CD4-positive, alpha-beta memory T cell (primary cell): ENCODE results near the gene NEAT1. TPM values are rescaled to one million over a fixed set of nuclear protein-coding genes. Genes with fewer than 3 reads are reported as not detected.
A peak's percentile ranks its signal among the peaks of the same experiment; 100 is the strongest.
"Not testable (repeated sequence)": the region's sequence is repeated elsewhere in the genome, so short reads cannot be mapped to it uniquely, and the experiment has no call there.

ENCODE experiments used
- CTCF ChIA-PET: fragments of 350-600 bp; sonication (Branson Sonifier 250); formaldehyde crosslinking; loops from one replicate; lab custom pipeline; 2021; ENCODE audit warnings: inconsistent platforms; ENCODE audit not compliant: partially characterized antibody; lab: Charles Lee
- POLR2A ChIA-PET: fragments of 350-600 bp; sonication (Branson Sonifier 250); formaldehyde crosslinking; loops from one replicate; lab custom pipeline; 2021; ENCODE audit not compliant: partially characterized antibody; lab: Charles Lee
- DNase-seq, 5 donors: peaks; one replicate each; pipeline versions ENCODE4 v3.0.0 to v3.0.0-alpha.2; 2020 to 2022; ENCODE audit warnings: mixed read lengths in 1 of 5
- H3K27ac ChIP-seq: one replicate; pipeline ENCODE4 v1.7.0; 2013; ENCODE audit warnings: low read depth, low read length
- H3K27me3 ChIP-seq: 2 replicates; pipeline ENCODE4 v1.7.0; 2013; ENCODE audit warnings: mild to moderate bottlenecking, low read length, moderate library complexity; ENCODE audit not compliant: insufficient read depth
- H3K36me3 ChIP-seq: 2 replicates; pipeline ENCODE4 v1.7.0; 2013; ENCODE audit warnings: mild to moderate bottlenecking, low read length, moderate library complexity; ENCODE audit not compliant: insufficient read depth
- H3K4me1 ChIP-seq: 2 replicates; pipeline ENCODE4 v1.7.0; 2013; ENCODE audit warnings: mild to moderate bottlenecking, low read length, moderate library complexity; ENCODE audit not compliant: insufficient read depth
- H3K4me3 ChIP-seq, 2 donors: one replicate each; pipeline ENCODE4 v1.7.0; 2013; ENCODE audit warnings: low read length in 2 of 2, mild to moderate bottlenecking in 1 of 2
- H3K9me3 ChIP-seq, 2 donors: one replicate each; pipeline ENCODE4 v1.7.0; 2013; ENCODE audit warnings: low read length in 2 of 2, control low read depth in 1 of 2; ENCODE audit not compliant: control insufficient read depth in 1 of 2
- H3K27ac Mint-ChIP-seq, 7 donors: one replicate each; pipeline ENCODE4 v1.8.0; 2020 to 2021; ENCODE audit warnings: mixed read lengths in 7 of 7, mild to moderate bottlenecking in 6 of 7, inconsistent platforms in 3 of 7, moderate library complexity in 3 of 7
- H3K27me3 Mint-ChIP-seq, 2 donors: one replicate each; pipeline ENCODE4 v1.8.0; 2020 to 2021; ENCODE audit warnings: mixed read lengths in 2 of 2
- H3K36me3 Mint-ChIP-seq, 2 donors: one replicate each; pipeline ENCODE4 v1.8.0; 2020 to 2021; ENCODE audit warnings: mixed read lengths in 2 of 2, inconsistent platforms in 1 of 2, mild to moderate bottlenecking in 1 of 2
- H3K4me1 Mint-ChIP-seq, 4 donors: one replicate each; pipeline ENCODE4 v1.8.0; 2020 to 2021; ENCODE audit warnings: mixed read lengths in 4 of 4, mild to moderate bottlenecking in 1 of 4
- H3K4me3 Mint-ChIP-seq, 8 donors: one replicate each; pipeline ENCODE4 v1.8.0; 2020 to 2021; ENCODE audit warnings: mixed read lengths in 8 of 8, mild to moderate bottlenecking in 7 of 8, moderate library complexity in 6 of 8, inconsistent platforms in 3 of 8
- H3K9me3 Mint-ChIP-seq, 8 donors: one replicate each; pipeline ENCODE4 v1.8.0; 2020 to 2021; ENCODE audit warnings: mixed read lengths in 8 of 8, mild to moderate bottlenecking in 5 of 8, inconsistent platforms in 3 of 8, moderate library complexity in 1 of 8
- intact Hi-C: fragments of 100-400 bp; cut with micrococcal nuclease; formaldehyde crosslinking; loops from one replicate; pipeline ENCODE4 v1.15.1; 2023
- polyA plus RNA-seq, 2 donors: library from polyadenylated mRNA; unstranded; fragments of 300-500 nt; fragmentation: Illumina TruSeq; gene quantifications; one replicate each; pipeline ENCODE4 v1.2.3, GENCODE V29; 2021
- total RNA-seq, 2 experiments: library from RNA; stranded (reverse); gene quantifications; one replicate each; pipeline ENCODE4 v1.2.3, GENCODE V29; 2021

Gene NEAT1
- total and polyA plus RNA-seq, 4 experiments from 2014 or later = 2.3 to 687 (median 344) TPM

DNA sequence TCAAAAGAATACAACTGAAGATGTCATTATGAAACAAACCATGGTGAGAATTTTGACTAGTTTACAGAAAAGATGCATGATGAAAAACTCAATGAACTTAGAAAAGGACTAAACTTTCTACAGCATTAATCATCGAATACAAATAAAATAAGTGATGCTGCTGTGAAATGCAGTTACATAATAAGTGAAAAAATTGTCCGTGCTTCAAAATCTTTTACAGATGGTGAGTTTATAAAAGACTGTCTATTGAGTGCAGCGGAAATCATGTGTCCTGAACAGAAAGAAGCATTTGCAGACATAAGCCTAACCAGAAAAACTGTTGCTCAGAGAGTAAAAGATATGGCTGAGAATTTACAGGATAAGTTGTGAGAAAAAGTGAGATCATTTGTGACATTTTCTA is 33.8 kb downstream of the NEAT1 start:
- Mint-ChIP-seq H3K4me1 (peaks cover 11 to 34% (median 16%) of the 10 kb centered on the region in 4 donors), H3K36me3 (no peaks in the 10 kb centered on the region), H3K9me3 (no peaks in the 10 kb centered on the region), H3K27ac (peak overlapping the region in 4 of 7 donors; percentile 10 to 55 (median 42)), H3K27me3 (no peaks in the 10 kb centered on the region), H3K4me3 (peak overlapping the region in 6 of 8 donors; percentile 22 to 69 (median 50))
- Histone ChIP-seq H3K36me3 (no peaks in the 10 kb centered on the region), H3K27ac (no peak overlapping the region), H3K9me3 (no peaks in the 10 kb centered on the region), H3K4me1 (peaks cover 12% of the 10 kb centered on the region), H3K4me3 (no peak overlapping the region), H3K27me3 (no peaks in the 10 kb centered on the region)
- ChIA-PET POLR2A (interaction anchor here (1.9 to 25.8 kb wide), 3 partner anchors 37 to 44 kb away, joined by 11 to 1536 read pairs (median 22); partner anchors contain the start of gene MALAT1), CTCF (no interaction called here)
- intact Hi-C loops = no loop called here
- DNase-seq = no peak

GRCh38 chr11:65459552-65459951 is 37.0 kb downstream of the NEAT1 start:
- ChIA-PET POLR2A (interaction anchor here (0.7 to 25.8 kb wide), 4 partner anchors 17 to 41 kb away, joined by 3 to 1536 read pairs (median 342); partner anchors contain the start of genes MALAT1 and NEAT1), CTCF (interaction anchor here (1.1 to 1.5 kb wide), 2 partner anchors 12 to 40 kb away, joined by 3 to 4 read pairs; no protein-coding TSS in a partner anchor)
- Mint-ChIP-seq H3K4me3 (no peak overlapping the region), H3K36me3 (no peaks in the 10 kb centered on the region), H3K27me3 (no peaks in the 10 kb centered on the region), H3K9me3 (no peaks in the 10 kb centered on the region), H3K4me1 (peaks cover 11 to 19% (median 14%) of the 10 kb centered on the region in 4 donors), H3K27ac (no peak overlapping the region)
- Histone ChIP-seq H3K27ac (no peak overlapping the region), H3K27me3 (no peaks in the 10 kb centered on the region), H3K36me3 (no peaks in the 10 kb centered on the region), H3K9me3 (no peaks in the 10 kb centered on the region), H3K4me3 (no peak overlapping the region), H3K4me1 (peaks cover 11% of the 10 kb centered on the region)
- DNase-seq = no peak
- intact Hi-C loops = no loop called here

DNA sequence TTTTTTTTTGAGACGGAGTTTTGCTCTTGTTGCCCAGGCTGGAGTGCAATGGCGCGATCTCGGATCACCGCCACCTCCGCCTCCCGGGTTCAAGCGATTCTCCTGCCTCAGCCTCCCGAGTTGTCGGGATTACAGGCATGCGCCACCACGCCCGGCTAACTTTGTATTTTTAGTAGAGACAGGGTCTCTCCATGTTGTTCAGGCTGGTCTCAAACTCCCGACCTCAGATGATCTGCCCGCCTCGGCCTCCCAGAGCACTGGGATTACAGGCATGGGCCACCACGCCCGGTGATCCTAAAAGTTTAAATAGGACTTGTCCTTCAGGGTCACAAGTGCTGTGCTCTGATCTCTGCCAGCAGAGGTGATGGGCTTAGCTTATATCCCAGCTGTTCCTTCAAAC is 42.9 kb downstream of the NEAT1 start:
- not testable (repeated sequence) for H3K27me3 Mint-ChIP-seq, H3K36me3 Mint-ChIP-seq, H3K36me3 ChIP-seq, H3K4me1 ChIP-seq, H3K27ac ChIP-seq, DNase-seq, H3K27me3 ChIP-seq, H3K9me3 Mint-ChIP-seq, H3K4me1 Mint-ChIP-seq, H3K4me3 Mint-ChIP-seq, H3K9me3 ChIP-seq, H3K4me3 ChIP-seq
- ChIA-PET POLR2A (interaction anchor here (0.6 to 25.8 kb wide), 6 partner anchors 12 to 78 kb away, joined by 3 to 1536 read pairs (median 4); partner anchors contain the start of genes MALAT1 and NEAT1), CTCF (interaction anchor here (0.6 to 8.2 kb wide), 5 partner anchors 20 to 49 kb away, joined by 3 to 88 read pairs (median 4); no protein-coding TSS in a partner anchor)
- H3K27ac Mint-ChIP-seq = peak overlapping the region in 1 of 7 donors; percentile 6
- intact Hi-C loops = loop anchor here (5.0 kb wide), 1 partner anchor 98 kb away; no protein-coding TSS in a partner anchor

DNA sequence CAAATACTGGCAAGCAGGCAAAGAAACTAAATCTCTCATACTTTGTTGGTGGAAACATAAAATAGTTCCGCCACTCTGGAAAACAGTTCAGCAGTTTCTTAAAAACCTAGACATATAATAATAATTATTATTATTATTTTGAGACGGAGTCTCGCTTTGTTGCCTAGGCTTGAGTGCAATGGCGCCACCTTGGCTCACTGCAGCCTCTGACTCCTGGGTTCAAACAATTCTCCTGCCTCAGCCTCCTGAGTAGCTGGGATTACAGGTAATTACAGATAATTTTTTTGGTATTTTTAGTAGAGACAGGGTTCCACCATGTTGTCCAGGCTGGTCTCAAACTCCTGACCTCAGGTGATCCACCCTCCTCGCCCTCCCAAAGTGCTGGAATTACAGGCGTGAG is 44.7 kb downstream of the NEAT1 start:
- not testable (repeated sequence) for H3K27me3 ChIP-seq, H3K9me3 Mint-ChIP-seq, DNase-seq, H3K4me3 ChIP-seq, H3K36me3 Mint-ChIP-seq, H3K36me3 ChIP-seq, H3K9me3 ChIP-seq, H3K27ac Mint-ChIP-seq, H3K27ac ChIP-seq, H3K4me3 Mint-ChIP-seq, H3K27me3 Mint-ChIP-seq
- peaks cover 15% of the 10 kb centered on the region for H3K4me1 ChIP-seq
- H3K4me1 Mint-ChIP-seq = peaks cover 9 to 18% (median 15%) of the 10 kb centered on the region in 4 donors
- ChIA-PET POLR2A (interaction anchor here (24.3 to 25.8 kb wide), 2 partner anchors 33 to 47 kb away, joined by 679 to 1536 read pairs; partner anchors contain the start of genes MALAT1 and NEAT1), CTCF (interaction anchor here (0.9 to 8.2 kb wide), 3 partner anchors 51 to 81 kb away, joined by 3 to 88 read pairs (median 3); partner anchors contain the start of gene FRMD8)
- intact Hi-C loops = loop anchor here (5.0 kb wide), 1 partner anchor 100 kb away; no protein-coding TSS in a partner anchor

- Mint-ChIP-seq H3K27me3 (no peaks in the 10 kb centered on the region), H3K4me3 (peak overlapping the region in 1 of 8 donors; percentile 52), H3K27ac (peak overlapping the region in 5 of 7 donors; percentile 13 to 74 (median 37)), H3K9me3 (no peaks in the 10 kb centered on the region), H3K4me1 (peaks cover 9 to 23% (median 17%) of the 10 kb centered on the region in 4 donors), H3K36me3 (no peaks in the 10 kb centered on the region)
- H3K36me3 ChIP-seq = no peaks in the 10 kb centered on the region
- H3K4me3 ChIP-seq = no peak overlapping the region
- H3K27me3 ChIP-seq = no peaks in the 10 kb centered on the region
- ChIA-PET POLR2A (interaction anchor here (1.0 to 25.8 kb wide), 5 partner anchors 9 to 87 kb away, joined by 3 to 1536 read pairs (median 5); partner anchors contain the start of genes MALAT1 and NEAT1), CTCF (interaction anchor here (0.7 to 8.2 kb wide), 19 partner anchors 9 to 134 kb away, joined by 3 to 88 read pairs (median 4); partner anchors contain the start of genes FRMD8 and NEAT1)
- intact Hi-C loops = loop anchor here (1.0 to 5.0 kb wide), 3 partner anchors 42 to 102 kb away; no protein-coding TSS in a partner anchor
- H3K27ac ChIP-seq = no peak overlapping the region
- H3K9me3 ChIP-seq = no peaks in the 10 kb centered on the region
- peaks cover 15% of the 10 kb centered on the region for H3K4me1 ChIP-seq
- DNase-seq = peak; percentile 49 to 65 (median 52)
These were observed 46.3 kb downstream of the NEAT1 start for GRCh38 chr11:65468874-65469333.

- H3K9me3 Mint-ChIP-seq = no peaks in the 10 kb centered on the region
- Histone ChIP-seq H3K36me3 (no peaks in the 10 kb centered on the region), H3K27me3 (no peaks in the 10 kb centered on the region), H3K4me1 (peaks cover 15% of the 10 kb centered on the region), H3K4me3 (no peak overlapping the region), H3K27ac (peak overlapping the region; percentile 74), H3K9me3 (no peaks in the 10 kb centered on the region)
- no peaks in the 10 kb centered on the region for H3K27me3 Mint-ChIP-seq
- intact Hi-C loops = no loop called here
- peak overlapping the region; percentile 61 to 99 (median 92) for H3K27ac Mint-ChIP-seq
- H3K36me3 Mint-ChIP-seq = no peaks in the 10 kb centered on the region
- CTCF ChIA-PET = interaction anchor here (1.3 to 8.2 kb wide), 5 partner anchors 27 to 54 kb away, joined by 4 to 88 read pairs (median 17); partner anchors contain the start of gene MALAT1
- POLR2A ChIA-PET = interaction anchor here (2.2 to 25.8 kb wide), 3 partner anchors 30 to 70 kb away, joined by 7 to 1536 read pairs (median 679); partner anchors contain the start of genes MALAT1 and NEAT1
- peak overlapping the region in 1 of 8 donors; percentile 50 for H3K4me3 Mint-ChIP-seq
- peak in 1 of 5 donors; percentile 13 for DNase-seq
- peaks cover 12 to 24% (median 20%) of the 10 kb centered on the region in 4 donors for H3K4me1 Mint-ChIP-seq
These were observed 47.9 kb downstream of the NEAT1 start for GRCh38 chr11:65470433-65471049.
